SK-N-SH treated with all-trans-retinoic acid at 6 μM for 48 hours (cell line): ENCODE results near the gene SDK2.

Experiments
- ATAC-seq: fragments of 200-7000 bp; cut with Tn5 transposase; 3 replicates; pipeline ENCODE4 v1.9.1; 2020; ENCODE audit warnings: mild to moderate bottlenecking, moderate library complexity
- ARNTL ChIP-seq: fragments of 450-650 bp; formaldehyde crosslinking; IDR thresholded peaks from 2 replicates; pipeline ENCODE4 v1.5.0; 2020; ENCODE audit warnings: low read depth, mild to moderate bottlenecking, moderate library complexity, borderline replicate concordance
- BACH2 ChIP-seq: fragments of 250-450 bp; sonication (Bioruptor Pico); IDR thresholded peaks from 2 replicates; pipeline ENCODE4 v1.9.0; 2021; ENCODE audit warnings: mild to moderate bottlenecking, borderline replicate concordance
- CSDC2 ChIP-seq: fragments of 250-450 bp; sonication (Bioruptor Pico); IDR thresholded peaks from 2 replicates; pipeline ENCODE4 v1.5.0; 2020; ENCODE audit warnings: mild to moderate bottlenecking, moderate library complexity
- ISL1 ChIP-seq: fragments of 250-450 bp; sonication (Bioruptor Pico); IDR thresholded peaks from 2 replicates; pipeline ENCODE4 v2.1.2; 2022; ENCODE audit warnings: mild to moderate bottlenecking, moderate library complexity
- OSR1 ChIP-seq: fragments of 250-450 bp; sonication (Bioruptor Pico); IDR thresholded peaks from 2 replicates; pipeline ENCODE4 v1.8.0; 2022; ENCODE audit warnings: moderate library complexity, mild to moderate bottlenecking, inconsistent platforms
- RARB ChIP-seq: fragments of 250-450 bp; sonication (Bioruptor Pico); IDR thresholded peaks from 2 replicates; pipeline ENCODE4 v1.8.0; 2021; ENCODE audit warnings: mild to moderate bottlenecking, moderate library complexity
- SNAI2 ChIP-seq: fragments of 250-450 bp; sonication (Bioruptor Pico); IDR thresholded peaks from 2 replicates; pipeline ENCODE4 v1.5.0; 2020; ENCODE audit warnings: mild to moderate bottlenecking, moderate library complexity
- TCF4 ChIP-seq: fragments of 250-450 bp; sonication (Bioruptor Pico); IDR thresholded peaks from 2 replicates; pipeline ENCODE4 v1.8.0; 2021; ENCODE audit warnings: mild to moderate bottlenecking, moderate library complexity, borderline replicate concordance
- TOX ChIP-seq: fragments of 250-450 bp; sonication (Bioruptor Pico); IDR thresholded peaks from 2 replicates; pipeline ENCODE4 v1.8.0; 2021; ENCODE audit warnings: mild to moderate bottlenecking, moderate library complexity, borderline replicate concordance
- ZC3H10 ChIP-seq: fragments of 250-450 bp; sonication (Bioruptor Pico); IDR thresholded peaks from 2 replicates; pipeline ENCODE4 v1.5.1; 2021; ENCODE audit warnings: mild to moderate bottlenecking, moderate library complexity
- ZFP3 ChIP-seq: fragments of 250-450 bp; sonication (Bioruptor Pico); IDR thresholded peaks from 2 replicates; pipeline ENCODE4 v1.5.0; 2020; ENCODE audit warnings: mild to moderate bottlenecking, moderate library complexity
- ZFP30 ChIP-seq: fragments of 450-650 bp; formaldehyde crosslinking; IDR thresholded peaks from 2 replicates; pipeline ENCODE4 v1.5.0; 2022; ENCODE audit warnings: mild to moderate bottlenecking, moderate library complexity
- ZNF565 ChIP-seq: fragments of 450-650 bp; formaldehyde crosslinking; conservative IDR thresholded peaks from 2 replicates; pipeline ENCODE4 v1.5.0; 2020; ENCODE audit warnings: low read depth, mild to moderate bottlenecking, moderate library complexity
- ZNF70 ChIP-seq: fragments of 450-650 bp; formaldehyde crosslinking; IDR thresholded peaks from 2 replicates; pipeline ENCODE4 v1.5.0; 2020; ENCODE audit warnings: mild to moderate bottlenecking, moderate library complexity
- TF ChIP-seq, protein P1 (sequence below): fragments of 250-450 bp; sonication (Bioruptor Pico); IDR thresholded peaks from 2 replicates; pipeline ENCODE4 v1.5.1; 2020; ENCODE audit warnings: low read depth, mild to moderate bottlenecking, moderate library complexity
- TF ChIP-seq, protein P2 (sequence below): fragments of 250-450 bp; sonication (Bioruptor Pico); IDR thresholded peaks from 2 replicates; pipeline ENCODE4 v1.5.1; 2021; ENCODE audit warnings: mild to moderate bottlenecking, moderate library complexity

The SDK2 gene

DNA sequence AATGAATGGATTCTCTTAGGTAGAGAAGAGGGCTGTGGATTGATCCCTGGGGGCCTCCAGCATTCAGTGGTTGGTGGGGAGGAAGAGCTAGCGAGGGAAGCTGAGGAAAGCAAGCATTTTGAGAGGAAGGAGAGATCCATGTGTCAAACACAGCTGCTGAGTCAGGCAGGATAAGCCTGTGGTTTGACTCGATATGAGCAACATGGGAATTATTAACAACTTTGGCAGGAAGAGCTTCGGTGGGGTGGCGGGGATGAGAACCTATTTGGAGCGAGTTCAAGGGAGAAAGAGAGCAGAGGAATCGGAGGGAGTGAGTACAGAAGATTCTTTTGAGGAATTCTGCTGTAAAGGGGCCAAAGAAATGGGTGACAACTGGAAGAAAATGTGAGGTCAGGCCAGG lies 273.0 kb downstream of the SDK2 start:
- 0 out of 3 replicates have a peak, but pooled peaks have one; percentile 7 for ATAC-seq
- no peak for TF ChIP-seq ARNTL
- no peak for TF ChIP-seq OSR1 (CRISPR knock-in tag)
- TF ChIP-seq CSDC2 = no peak
- TF ChIP-seq, protein P1, sequence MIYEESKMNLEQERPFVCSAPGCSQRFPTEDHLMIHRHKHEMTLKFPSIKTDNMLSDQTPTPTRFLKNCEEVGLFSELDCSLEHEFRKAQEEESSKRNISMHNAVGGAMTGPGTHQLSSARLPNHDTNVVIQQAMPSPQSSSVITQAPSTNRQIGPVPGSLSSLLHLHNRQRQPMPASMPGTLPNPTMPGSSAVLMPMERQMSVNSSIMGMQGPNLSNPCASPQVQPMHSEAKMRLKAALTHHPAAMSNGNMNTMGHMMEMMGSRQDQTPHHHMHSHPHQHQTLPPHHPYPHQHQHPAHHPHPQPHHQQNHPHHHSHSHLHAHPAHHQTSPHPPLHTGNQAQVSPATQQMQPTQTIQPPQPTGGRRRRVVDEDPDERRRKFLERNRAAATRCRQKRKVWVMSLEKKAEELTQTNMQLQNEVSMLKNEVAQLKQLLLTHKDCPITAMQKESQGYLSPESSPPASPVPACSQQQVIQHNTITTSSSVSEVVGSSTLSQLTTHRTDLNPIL (CRISPR knock-in tag) = no peak

DNA sequence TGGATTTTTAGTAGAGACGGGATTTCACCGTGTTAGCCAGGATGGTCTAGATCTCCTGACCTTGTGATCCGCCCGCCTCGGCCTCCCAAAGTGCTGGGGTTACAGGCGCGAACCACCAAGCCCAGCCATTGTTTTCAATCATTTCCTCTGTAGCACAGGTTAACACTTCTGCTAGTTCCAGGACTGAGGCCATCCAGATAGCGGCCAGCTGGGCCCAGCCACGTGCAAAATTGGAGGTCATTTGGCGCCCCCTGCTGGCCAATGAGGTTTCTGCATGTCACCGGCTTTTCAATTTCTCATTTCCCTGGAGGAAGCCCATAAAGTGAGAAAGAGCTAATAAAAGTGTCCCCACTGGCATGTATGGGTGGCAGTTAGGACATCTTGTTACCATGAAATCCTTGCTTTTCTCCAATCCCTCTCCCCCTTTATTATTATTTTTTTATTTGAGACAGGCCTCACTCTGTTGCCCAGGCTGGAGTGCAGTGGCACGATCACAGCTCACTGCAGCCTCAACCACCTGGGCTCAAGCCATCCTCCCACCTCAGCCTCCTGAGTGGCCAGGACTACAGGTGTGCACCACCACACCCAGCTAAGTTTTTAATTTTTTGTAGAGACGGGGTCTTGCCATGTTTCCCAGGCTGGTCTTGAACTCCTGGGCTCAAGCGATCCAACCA lies 274.3 kb downstream of the SDK2 start:
- ATAC-seq = peak; percentile 93
- TF ChIP-seq TCF4 (CRISPR knock-in tag) (0 out of 2 replicates have a peak, but pooled peaks have one; percentile 32), ZNF70 (CRISPR knock-in tag) (0 out of 2 replicates have a peak, but pooled peaks have one; percentile 7)

DNA sequence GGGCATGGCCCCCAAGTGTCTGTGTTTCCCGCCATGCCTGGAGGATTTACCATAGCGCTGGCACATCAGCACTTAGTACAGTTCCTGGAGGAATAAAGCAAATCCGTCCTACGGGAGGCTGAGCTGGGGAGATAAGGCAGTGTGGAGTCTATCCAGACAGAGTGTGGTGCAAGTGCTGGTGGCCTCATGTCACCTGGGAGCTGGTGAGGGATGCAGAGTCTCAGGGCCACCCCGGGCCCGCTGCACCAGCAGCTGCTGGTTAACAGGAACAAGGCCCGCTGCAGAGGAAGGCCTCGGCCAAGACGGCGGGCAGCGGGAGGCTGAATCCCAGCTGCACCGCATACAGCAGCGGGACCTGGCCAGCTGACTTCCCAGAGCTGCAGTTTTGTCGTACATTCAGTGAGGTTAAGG lies 275.1 kb downstream of the SDK2 start:
- ATAC-seq = peak; percentile 15; the same call in 2 of the 3 replicates
- TF ChIP-seq ZFP3 = no peak
- TF ChIP-seq TOX = no peak
- TF ChIP-seq ISL1 (CRISPR knock-in tag) = no peak
- no peak for TF ChIP-seq SNAI2
- TF ChIP-seq TCF4 (CRISPR knock-in tag) = peak; percentile 19; the same call in 1 of the 2 replicates
- no peak for TF ChIP-seq RARB (CRISPR knock-in tag)
- no peak for TF ChIP-seq BACH2 (CRISPR knock-in tag)
- TF ChIP-seq ZFP30 (CRISPR knock-in tag) = no peak
- TF ChIP-seq ZNF565 (CRISPR knock-in tag) = no peak

DNA sequence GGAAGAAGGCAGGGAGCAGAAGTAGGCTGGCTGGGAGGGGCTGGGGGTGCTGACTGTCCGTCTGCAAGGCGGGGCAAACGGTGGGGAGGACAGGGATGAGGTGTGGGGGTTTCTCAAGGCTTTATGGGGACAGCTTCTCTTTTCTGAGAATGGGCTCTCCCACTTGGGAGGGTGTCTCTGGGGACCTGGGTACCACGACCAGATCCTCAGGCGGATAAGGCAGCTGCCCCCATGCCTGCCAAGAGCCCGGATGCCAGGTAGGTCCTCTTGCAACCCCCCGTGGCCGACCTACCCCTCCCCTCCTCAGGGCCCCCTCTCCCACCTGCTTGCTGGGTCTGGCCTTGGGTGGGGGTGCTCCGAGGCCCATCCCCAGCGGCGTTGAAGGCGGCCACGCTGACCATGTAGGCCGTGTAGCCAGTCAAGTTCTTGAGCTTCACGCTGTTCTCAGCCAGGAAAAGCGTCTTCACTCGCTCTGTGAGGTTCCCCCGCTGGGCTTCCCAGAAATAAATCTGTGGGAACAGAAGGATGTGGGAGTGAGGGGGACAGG lies 276.1 kb downstream of the SDK2 start:
- TF ChIP-seq ARNTL = no peak
- no peak for TF ChIP-seq ZFP30 (CRISPR knock-in tag)
- TF ChIP-seq, protein P2, sequence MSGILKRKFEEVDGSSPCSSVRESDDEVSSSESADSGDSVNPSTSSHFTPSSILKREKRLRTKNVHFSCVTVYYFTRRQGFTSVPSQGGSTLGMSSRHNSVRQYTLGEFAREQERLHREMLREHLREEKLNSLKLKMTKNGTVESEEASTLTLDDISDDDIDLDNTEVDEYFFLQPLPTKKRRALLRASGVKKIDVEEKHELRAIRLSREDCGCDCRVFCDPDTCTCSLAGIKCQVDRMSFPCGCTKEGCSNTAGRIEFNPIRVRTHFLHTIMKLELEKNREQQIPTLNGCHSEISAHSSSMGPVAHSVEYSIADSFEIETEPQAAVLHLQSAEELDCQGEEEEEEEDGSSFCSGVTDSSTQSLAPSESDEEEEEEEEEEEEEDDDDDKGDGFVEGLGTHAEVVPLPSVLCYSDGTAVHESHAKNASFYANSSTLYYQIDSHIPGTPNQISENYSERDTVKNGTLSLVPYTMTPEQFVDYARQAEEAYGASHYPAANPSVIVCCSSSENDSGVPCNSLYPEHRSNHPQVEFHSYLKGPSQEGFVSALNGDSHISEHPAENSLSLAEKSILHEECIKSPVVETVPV (CRISPR knock-in tag) = no peak
- TF ChIP-seq, protein P1 (CRISPR knock-in tag) = no peak
- ATAC-seq = no peak

DNA sequence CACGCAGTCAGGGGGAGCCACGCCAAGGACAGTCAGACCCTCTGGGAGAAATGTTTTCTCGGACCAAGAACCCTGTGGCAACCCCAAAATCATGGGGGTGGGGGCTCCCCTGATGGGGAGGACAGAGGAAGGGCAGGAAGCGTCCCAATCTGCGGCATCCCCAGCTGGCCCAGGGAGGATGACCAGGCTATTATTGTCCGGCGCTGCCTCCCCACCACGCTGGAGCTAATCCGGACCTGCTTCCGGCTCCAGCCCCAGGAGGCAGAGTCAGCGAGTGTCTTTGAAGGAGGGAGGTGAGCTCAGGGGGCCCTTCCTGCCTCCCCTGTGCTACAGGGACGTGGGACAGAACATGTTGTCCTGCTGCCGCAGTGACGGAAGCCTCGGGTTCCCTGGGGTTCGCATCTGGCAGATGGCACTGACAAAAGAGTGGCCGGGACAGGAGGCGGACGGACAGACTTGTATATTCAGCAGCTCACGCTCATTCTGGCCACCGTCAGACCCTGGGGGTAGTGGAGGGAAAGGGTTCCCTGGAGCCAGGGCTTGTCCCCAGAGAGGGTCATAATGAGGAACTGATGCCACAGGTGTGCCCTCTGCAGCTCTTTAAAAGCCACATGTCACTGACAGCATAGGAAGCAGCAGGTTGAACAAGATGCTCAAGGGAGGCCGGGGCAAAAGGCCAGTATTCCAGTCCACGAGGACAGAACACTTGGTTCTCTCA lies 278.2 kb downstream of the SDK2 start:
- ATAC-seq = no peak
- TF ChIP-seq ZFP3 = no peak
- TF ChIP-seq ZNF565 (CRISPR knock-in tag) = no peak
- no peak for TF ChIP-seq SNAI2
- no peak for TF ChIP-seq ISL1 (CRISPR knock-in tag)
- TF ChIP-seq ZNF70 (CRISPR knock-in tag) = no peak
- TF ChIP-seq, protein P1 (CRISPR knock-in tag) = no peak
- TF ChIP-seq OSR1 (CRISPR knock-in tag) = no peak
- TF ChIP-seq ZC3H10 (CRISPR knock-in tag) = no peak
- TF ChIP-seq, protein P2 (CRISPR knock-in tag) = no peak
